ENCODE data around the gene STX10. TPM values are rescaled to one million over a fixed set of nuclear protein-coding genes. Genes with fewer than 3 reads are reported as not detected.
A peak's percentile ranks its signal among the peaks of the same experiment; 100 is the strongest.

STX10 gene
- total and polyA plus RNA-seq, 9 of the 15 experiments (the other 6 are each of a cell fraction or from before 2014, with no cell fraction given): 0.51 to 66.3 (median 31.0) TPM

DNA sequence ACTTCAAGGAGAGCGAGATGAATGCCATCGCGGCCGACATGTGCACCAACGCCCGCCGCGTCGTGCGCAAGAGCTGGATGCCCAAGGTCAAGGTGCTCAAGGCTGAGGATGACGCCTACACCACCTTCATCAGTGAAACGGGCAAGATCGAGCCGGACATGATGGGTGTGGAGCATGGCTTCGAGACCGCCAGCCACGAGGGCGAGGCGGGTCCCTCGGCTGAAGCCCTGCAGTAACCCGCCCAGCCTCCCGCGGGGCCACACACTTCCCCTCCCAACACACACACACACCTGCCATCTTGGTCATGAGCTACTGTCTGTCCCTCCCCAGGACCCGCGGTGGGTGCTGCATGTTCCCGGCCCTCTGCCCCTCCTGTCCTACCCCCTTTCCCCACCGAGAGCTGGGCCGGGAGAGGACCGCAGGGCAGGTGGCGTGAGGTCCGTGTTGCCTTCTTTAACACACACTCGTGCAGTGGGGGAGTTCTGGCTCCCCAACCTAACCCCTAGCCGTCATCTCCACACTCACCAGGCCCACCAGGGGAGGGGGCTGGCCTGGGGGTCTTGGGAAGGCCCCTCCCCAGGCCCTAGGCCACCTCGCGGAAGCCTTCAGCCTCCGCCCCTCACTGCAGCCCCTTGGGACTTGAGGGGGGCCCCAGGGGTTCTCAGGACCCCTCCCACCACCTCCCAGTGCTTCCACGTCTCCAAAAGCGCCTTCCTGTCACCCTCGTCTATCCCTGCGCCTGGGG, 11.8 kb downstream of the STX10 start (continued):
- TF ChIP-seq, protein P1, sequence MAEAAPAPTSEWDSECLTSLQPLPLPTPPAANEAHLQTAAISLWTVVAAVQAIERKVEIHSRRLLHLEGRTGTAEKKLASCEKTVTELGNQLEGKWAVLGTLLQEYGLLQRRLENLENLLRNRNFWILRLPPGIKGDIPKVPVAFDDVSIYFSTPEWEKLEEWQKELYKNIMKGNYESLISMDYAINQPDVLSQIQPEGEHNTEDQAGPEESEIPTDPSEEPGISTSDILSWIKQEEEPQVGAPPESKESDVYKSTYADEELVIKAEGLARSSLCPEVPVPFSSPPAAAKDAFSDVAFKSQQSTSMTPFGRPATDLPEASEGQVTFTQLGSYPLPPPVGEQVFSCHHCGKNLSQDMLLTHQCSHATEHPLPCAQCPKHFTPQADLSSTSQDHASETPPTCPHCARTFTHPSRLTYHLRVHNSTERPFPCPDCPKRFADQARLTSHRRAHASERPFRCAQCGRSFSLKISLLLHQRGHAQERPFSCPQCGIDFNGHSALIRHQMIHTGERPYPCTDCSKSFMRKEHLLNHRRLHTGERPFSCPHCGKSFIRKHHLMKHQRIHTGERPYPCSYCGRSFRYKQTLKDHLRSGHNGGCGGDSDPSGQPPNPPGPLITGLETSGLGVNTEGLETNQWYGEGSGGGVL (CRISPR knock-in tag; IDR thresholded peaks at IDR 0.05): no peak
- TF ChIP-seq POLR2G (IDR thresholded peaks at IDR 0.05; ENCODE audit: low read depth, low read length): peak; percentile 61

DNA sequence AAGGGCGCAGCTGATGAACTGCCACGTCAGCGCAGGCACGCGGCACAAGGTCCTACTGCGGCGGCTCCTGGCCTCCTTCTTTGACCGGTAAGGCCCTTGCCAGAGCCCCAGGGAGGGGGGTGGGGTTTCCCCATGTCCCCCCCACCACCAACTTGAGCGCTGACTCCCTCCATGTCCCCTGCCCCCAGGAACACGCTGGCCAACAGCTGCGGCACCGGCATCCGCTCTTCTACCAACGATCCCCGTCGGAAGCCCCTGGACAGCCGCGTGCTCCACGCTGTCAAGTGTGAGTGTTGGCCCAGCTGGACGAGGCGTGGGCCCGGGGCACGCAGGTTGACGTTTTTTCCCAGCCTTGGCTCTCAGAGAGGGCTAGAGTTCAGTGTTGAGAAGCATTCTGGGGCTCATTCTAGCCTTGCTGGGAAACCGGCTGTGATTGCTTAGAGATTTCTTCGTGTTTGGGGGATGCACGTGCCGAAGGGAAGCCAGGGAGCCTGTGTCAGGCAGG, 12.8 kb downstream of the STX10 start:
- POLR2A ChIA-PET: interaction anchor here (1.0 to 1.7 kb wide), 2 partner anchors 12 to 15 kb away, joined by 4 to 6 read pairs; no protein-coding TSS in a partner anchor
- CTCF ChIA-PET (ENCODE audit: low intra/inter-chr PET ratio): no interaction called here
- ATAC-seq (no peak), DNase-seq (ENCODE audit: extremely low read depth in 1 of 4, low spot score in 3 of 4) (no peak), FAIRE-seq (no peak)
- H4K20me1 ChIP-seq (replicated peaks; ENCODE audit: control insufficient read depth, insufficient read depth, low read length): peaks cover 11% of the 10 kb centered on the region; the same call in 1 of the 2 replicates
- TF ChIP-seq POLR2G (IDR thresholded peaks at IDR 0.05; ENCODE audit: low read depth, low read length) (peak; percentile 57), ZFPM2 (CRISPR knock-in tag; IDR thresholded peaks at IDR 0.05) (no peak), RBFOX2 (IDR thresholded peaks at IDR 0.05; ENCODE audit: low read depth, low read length) (peak; percentile 28; the same call in 1 of the 2 replicates)
- H3K4me3 ChIP-seq: no peak overlapping the region
- intact Hi-C loops (cut with micrococcal nuclease) (no loop called here), in situ Hi-C loops (cut with MboI) (no loop called here)
- H3K4me2 ChIP-seq (ENCODE audit: insufficient read depth, low read length): no peak overlapping the region
- H3K9me1 ChIP-seq (ENCODE audit: control insufficient read depth, insufficient read depth, low read length): no peaks in the 10 kb centered on the region
- H3K27ac ChIP-seq (ENCODE audit: extremely low read depth, low read depth, low read length): no peak overlapping the region
- H3K9ac ChIP-seq (ENCODE audit: insufficient read depth in 1 of 2, low read depth in 2 of 2, low read length in 2 of 2): no peak overlapping the region; a peak in 1 of 4 replicates
- H3K9me3 ChIP-seq (replicated peaks; ENCODE audit: control insufficient read depth, insufficient read depth, low read depth, low read length): no peaks in the 10 kb centered on the region
- BruUV-seq (replicated peaks): no TSS peak
- peaks cover 75% of the 10 kb centered on the region for H3K36me3 ChIP-seq (ENCODE audit: control insufficient read depth, insufficient read depth, low read length)
- WGBS (ENCODE audit: insufficient coverage, low coverage, missing lambda C conversion rate): 90% methylated on average over 25 of the region's 28 CpGs
- peaks cover 5 to 32% of the 10 kb centered on the region in 2 experiments; a peak in 4 of 5 replicates for H3K4me1 ChIP-seq (replicated peaks in 1 of 2; ENCODE audit: control insufficient read depth in 2 of 2, insufficient read depth in 2 of 2, low read length in 2 of 2)
- H3K79me2 ChIP-seq (ENCODE audit: control insufficient read depth, insufficient read depth, low read length): peaks cover 28% of the 10 kb centered on the region
- no peak overlapping the region for H2AFZ ChIP-seq (ENCODE audit: low read depth, low read length)
- H3K27me3 ChIP-seq (ENCODE audit: control insufficient read depth in 2 of 2, insufficient read depth in 2 of 2, low read length in 2 of 2): no peaks in the 10 kb centered on the region

Data from K562 (cell line).